ENCODE data around the gene DGKD. TPM values are rescaled to one million over a fixed set of nuclear protein-coding genes. Genes with fewer than 3 reads are reported as not detected.

Gene DGKD
- total RNA-seq, 1 experiment from 2014 or later, result 52.0 TPM

DNA sequence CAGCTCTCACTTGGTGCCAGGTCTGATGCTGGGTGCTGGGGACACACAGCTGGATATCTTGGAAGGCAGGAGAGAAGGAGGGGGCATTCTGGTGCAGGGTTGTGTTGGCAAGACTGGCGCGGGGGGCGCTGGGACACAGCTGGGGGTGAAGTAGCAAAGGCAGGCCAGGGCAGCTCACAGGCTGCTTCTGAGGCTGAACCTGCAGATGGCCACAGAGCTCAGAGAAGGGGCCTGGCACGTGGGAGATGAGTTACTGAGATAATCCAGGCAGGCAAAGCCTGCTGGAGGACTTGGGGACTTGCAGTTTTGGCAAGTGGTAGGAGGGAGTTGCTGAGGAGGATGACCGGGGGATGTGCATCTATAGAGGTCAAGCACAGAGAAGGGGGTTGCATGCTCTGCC is 16.2 kb upstream of the DGKD start:
- ChIA-PET POLR2A (no interaction called here), RAD21 (ENCODE audit: low non-redundant PET in 1 of 2, low total read pairs in 2 of 2, uncharacterized antibody in 2 of 2, unreplicated experiment in 2 of 2) (no interaction called here), CTCF (no interaction called here)
- Histone ChIP-seq H3K9me3 (ENCODE audit: control insufficient read depth in 1 of 2, insufficient read depth in 1 of 2, low read depth in 1 of 2, low read length in 2 of 2) (no peaks in the 10 kb centered on the region), H3K36me3 (ENCODE audit: control insufficient read depth in 1 of 2, insufficient read depth in 2 of 2, low read length in 2 of 2) (no peaks in the 10 kb centered on the region), H4K20me1 (ENCODE audit: insufficient read depth) (no peaks in the 10 kb centered on the region), H2AFZ (ENCODE audit: low read depth, low read length, poor library complexity, severe bottlenecking) (no peak overlapping the region), H3K9me2 (ENCODE audit: insufficient read depth) (no peaks in the 10 kb centered on the region), H3K27me3 (ENCODE audit: insufficient read depth, low read length) (no peaks in the 10 kb centered on the region), H3K4me1 (ENCODE audit: control insufficient read depth in 1 of 2, insufficient read depth in 2 of 2, low read length in 2 of 2) (no peaks in the 10 kb centered on the region), H3K4me2 (ENCODE audit: low read length) (no peak overlapping the region), H3K9ac (ENCODE audit: low read length) (no peak overlapping the region), H3K4me3 (replicated peaks in 1 of 2; ENCODE audit: low read depth in 1 of 2, low read length in 2 of 2) (no peak overlapping the region), H3K79me2 (ENCODE audit: insufficient read depth, low read length) (no peaks in the 10 kb centered on the region), H3K27ac (ENCODE audit: low read depth, low read length) (no peak overlapping the region)
- DNase-seq (ENCODE audit: low read depth, low spot score) (no peak), ATAC-seq (peak; percentile 44; the same call in 1 of the 2 replicates)
- no TSS peak for BruUV-seq (replicated peaks)
- intact Hi-C loops (cut with micrococcal nuclease), result no loop called here
- no peak for TF ChIP-seq ZNF274 (IDR thresholded peaks at IDR 0.05; ENCODE audit: low read depth, low read length)
- no peak for TF ChIP-seq SIN3A (IDR thresholded peaks at IDR 0.05; ENCODE audit: low read depth)
- no peak for TF ChIP-seq ATF3 (IDR thresholded peaks at IDR 0.05)
- no peak for TF ChIP-seq EZH2phosphoT487 (IDR thresholded peaks at IDR 0.05; ENCODE audit: borderline replicate concordance)
- no peak for TF ChIP-seq EZH2 (IDR thresholded peaks at IDR 0.05)
- no peak for TF ChIP-seq SRF (IDR thresholded peaks at IDR 0.05; ENCODE audit: low read depth)
- TF ChIP-seq, protein P1, sequence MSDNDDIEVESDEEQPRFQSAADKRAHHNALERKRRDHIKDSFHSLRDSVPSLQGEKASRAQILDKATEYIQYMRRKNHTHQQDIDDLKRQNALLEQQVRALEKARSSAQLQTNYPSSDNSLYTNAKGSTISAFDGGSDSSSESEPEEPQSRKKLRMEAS (IDR thresholded peaks at IDR 0.05), result no peak
- TF ChIP-seq CTCF (IDR thresholded peaks at IDR 0.05 in 2 of 3, conservative IDR thresholded peaks at IDR 0.05 in 1 of 3; ENCODE audit: borderline replicate concordance in 1 of 3, insufficient read depth in 1 of 3, low read depth in 2 of 3, low read length in 2 of 3), result no peak
- no peak for TF ChIP-seq ZBTB33 (IDR thresholded peaks at IDR 0.05; ENCODE audit: extremely low read depth, insufficient replicate concordance, low read length)
- no peak for TF ChIP-seq EGR1 (IDR thresholded peaks at IDR 0.05; ENCODE audit: low read depth)
- TF ChIP-seq, protein P2, sequence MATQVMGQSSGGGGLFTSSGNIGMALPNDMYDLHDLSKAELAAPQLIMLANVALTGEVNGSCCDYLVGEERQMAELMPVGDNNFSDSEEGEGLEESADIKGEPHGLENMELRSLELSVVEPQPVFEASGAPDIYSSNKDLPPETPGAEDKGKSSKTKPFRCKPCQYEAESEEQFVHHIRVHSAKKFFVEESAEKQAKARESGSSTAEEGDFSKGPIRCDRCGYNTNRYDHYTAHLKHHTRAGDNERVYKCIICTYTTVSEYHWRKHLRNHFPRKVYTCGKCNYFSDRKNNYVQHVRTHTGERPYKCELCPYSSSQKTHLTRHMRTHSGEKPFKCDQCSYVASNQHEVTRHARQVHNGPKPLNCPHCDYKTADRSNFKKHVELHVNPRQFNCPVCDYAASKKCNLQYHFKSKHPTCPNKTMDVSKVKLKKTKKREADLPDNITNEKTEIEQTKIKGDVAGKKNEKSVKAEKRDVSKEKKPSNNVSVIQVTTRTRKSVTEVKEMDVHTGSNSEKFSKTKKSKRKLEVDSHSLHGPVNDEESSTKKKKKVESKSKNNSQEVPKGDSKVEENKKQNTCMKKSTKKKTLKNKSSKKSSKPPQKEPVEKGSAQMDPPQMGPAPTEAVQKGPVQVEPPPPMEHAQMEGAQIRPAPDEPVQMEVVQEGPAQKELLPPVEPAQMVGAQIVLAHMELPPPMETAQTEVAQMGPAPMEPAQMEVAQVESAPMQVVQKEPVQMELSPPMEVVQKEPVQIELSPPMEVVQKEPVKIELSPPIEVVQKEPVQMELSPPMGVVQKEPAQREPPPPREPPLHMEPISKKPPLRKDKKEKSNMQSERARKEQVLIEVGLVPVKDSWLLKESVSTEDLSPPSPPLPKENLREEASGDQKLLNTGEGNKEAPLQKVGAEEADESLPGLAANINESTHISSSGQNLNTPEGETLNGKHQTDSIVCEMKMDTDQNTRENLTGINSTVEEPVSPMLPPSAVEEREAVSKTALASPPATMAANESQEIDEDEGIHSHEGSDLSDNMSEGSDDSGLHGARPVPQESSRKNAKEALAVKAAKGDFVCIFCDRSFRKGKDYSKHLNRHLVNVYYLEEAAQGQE (IDR thresholded peaks at IDR 0.05; ENCODE audit: low read depth), result no peak
- no peak for TF ChIP-seq SP1 (IDR thresholded peaks at IDR 0.05; ENCODE audit: low read depth)
- no peak for TF ChIP-seq CBX3 (IDR thresholded peaks at IDR 0.05; ENCODE audit: low read depth)
- no peak for TF ChIP-seq CEBPB (IDR thresholded peaks at IDR 0.05; ENCODE audit: low read depth)
- TF ChIP-seq ZFX (IDR thresholded peaks at IDR 0.05), result no peak
- TF ChIP-seq ELF1 (IDR thresholded peaks at IDR 0.05; ENCODE audit: borderline replicate concordance, low read depth), result no peak
